Activated effector memory CD4-positive, alpha-beta T cell treated with Interleukin-2 at 50 U/mL for 16 hours (primary cell): ENCODE results near the gene DDX6.
"Not testable (repeated sequence)": the region's sequence is repeated elsewhere in the genome, so short reads cannot be mapped to it uniquely, and the experiment has no call there.

Source experiments
- DNase-seq: peaks from one replicate; pipeline ENCODE4 v3.0.0-alpha.2; 2020

Gene DDX6

GRCh38 chr11:118791111-118791960 lies at the start of gene DDX6:
TSS of gene DDX6 (minus strand) at chr11:118791164. CDS start at chr11:118786251, 4,913 bp downstream.
- peak; percentile 87 for DNase-seq

GRCh38 chr11:118838905-118839553 lies 48.1 kb upstream of the DDX6 start:
- DNase-seq: no peak

- DNase-seq: no peak
Observed at GRCh38 chr11:118837868-118838267, 46.9 kb upstream of the DDX6 start.

GRCh38 chr11:118834427-118835028 lies 43.6 kb upstream of the DDX6 start:
- DNase-seq: no peak

- DNase-seq: no peak
Observed at GRCh38 chr11:118827118-118827517, 36.2 kb upstream of the DDX6 start.

GRCh38 chr11:118822936-118823510 lies 32.1 kb upstream of the DDX6 start:
- not testable (repeated sequence) for DNase-seq

GRCh38 chr11:118820412-118821357 lies 29.7 kb upstream of the DDX6 start:
- DNase-seq: no peak

- DNase-seq: not testable (repeated sequence)
Observed at GRCh38 chr11:118820025-118820379, 29.0 kb upstream of the DDX6 start.

- no peak for DNase-seq
Observed at GRCh38 chr11:118819334-118820024, 28.5 kb upstream of the DDX6 start.

- DNase-seq: no peak
Observed at GRCh38 chr11:118818130-118818529, 27.2 kb upstream of the DDX6 start.

GRCh38 chr11:118813551-118813950 lies 22.6 kb upstream of the DDX6 start:
- DNase-seq: no peak

GRCh38 chr11:118812485-118812884 lies 21.5 kb upstream of the DDX6 start:
- DNase-seq: no peak

- no peak for DNase-seq
Observed at GRCh38 chr11:118807800-118808778, 17.1 kb upstream of the DDX6 start.

- DNase-seq: no peak
Observed at GRCh38 chr11:118806400-118806799, 15.4 kb upstream of the DDX6 start.

- DNase-seq: no peak
Observed at GRCh38 chr11:118804094-118804493, 13.1 kb upstream of the DDX6 start.

GRCh38 chr11:118799372-118799771 lies 8.4 kb upstream of the DDX6 start:
- DNase-seq: no peak

GRCh38 chr11:118797510-118797909 lies 6.5 kb upstream of the DDX6 start:
- DNase-seq: no peak

- peak; percentile 30 for DNase-seq
Observed at GRCh38 chr11:118792570-118793124, 1.7 kb upstream of the DDX6 start.

- peak; percentile 16 for DNase-seq
Observed at GRCh38 chr11:118791961-118792569, 1.1 kb upstream of the DDX6 start.
